ENCODE measurements around the gene CRISP1.
"Not testable (repeated sequence)": the region's sequence is repeated elsewhere in the genome, so short reads cannot be mapped to it uniquely, and the experiment has no call there.

- TF ChIP-seq USF2 (CRISPR knock-in tag; IDR thresholded peaks at IDR 0.05); EZH2 (IDR thresholded peaks at IDR 0.05; ENCODE audit: borderline replicate concordance, low read depth, low read length); MTA3 (IDR thresholded peaks at IDR 0.05; ENCODE audit: borderline replicate concordance); SPI1 (IDR thresholded peaks at IDR 0.05; ENCODE audit: borderline replicate concordance, low read depth, low read length); FOXA1 (IDR thresholded peaks at IDR 0.05; ENCODE audit: borderline replicate concordance): not testable (repeated sequence)
These were observed 69.4 kb downstream of the CRISP1 start for GRCh38 chr6:49796842-49797455.

Measured in K562 (cell line).